ENCODE results near the gene BFSP1.

The BFSP1 gene

GRCh38 chr20:17499041-17499440 lies 32.1 kb downstream of the BFSP1 start:
- DNase-seq (ENCODE audit: low read depth in 4 of 4, low spot score in 1 of 4) = no peak

- no peak for DNase-seq (ENCODE audit: low read depth in 4 of 4, low spot score in 1 of 4)
Observed at GRCh38 chr20:17498641-17499040, 32.5 kb downstream of the BFSP1 start.

- no peak for DNase-seq (ENCODE audit: low read depth in 4 of 4, low spot score in 1 of 4)
Observed at GRCh38 chr20:17497821-17498580, 33.2 kb downstream of the BFSP1 start.

- no peak for DNase-seq (ENCODE audit: low read depth in 4 of 4, low spot score in 1 of 4)
Observed at GRCh38 chr20:17495826-17496225, 35.4 kb downstream of the BFSP1 start.

GRCh38 chr20:17494201-17494600 lies 37.0 kb downstream of the BFSP1 start:
- no peak for DNase-seq (ENCODE audit: low read depth in 4 of 4, low spot score in 1 of 4)

- no peak for DNase-seq (ENCODE audit: low read depth in 4 of 4, low spot score in 1 of 4)
Observed at GRCh38 chr20:17493173-17493572, 38.0 kb downstream of the BFSP1 start.

GRCh38 chr20:17491488-17491887 lies 39.7 kb downstream of the BFSP1 start:
- no peak for DNase-seq (ENCODE audit: low read depth in 4 of 4, low spot score in 1 of 4)

GRCh38 chr20:17491041-17491440 lies 40.1 kb downstream of the BFSP1 start:
- DNase-seq (ENCODE audit: low read depth in 4 of 4, low spot score in 1 of 4) = no peak

GRCh38 chr20:17490501-17490900 lies 40.7 kb downstream of the BFSP1 start:
- DNase-seq (ENCODE audit: low read depth in 4 of 4, low spot score in 1 of 4) = no peak

- no peak for DNase-seq (ENCODE audit: low read depth in 4 of 4, low spot score in 1 of 4)
Observed at GRCh38 chr20:17488916-17489600, 42.1 kb downstream of the BFSP1 start.

- no peak for DNase-seq (ENCODE audit: low read depth in 4 of 4, low spot score in 1 of 4)
Observed at GRCh38 chr20:17485017-17485416, 46.2 kb downstream of the BFSP1 start.

GRCh38 chr20:17482536-17482935 lies 48.6 kb downstream of the BFSP1 start:
- DNase-seq (ENCODE audit: low read depth in 4 of 4, low spot score in 1 of 4) = no peak

- DNase-seq (ENCODE audit: low read depth in 4 of 4, low spot score in 1 of 4) = no peak
Observed at GRCh38 chr20:17481661-17482060, 49.5 kb downstream of the BFSP1 start.

- no peak for DNase-seq (ENCODE audit: low read depth in 4 of 4, low spot score in 1 of 4)
Observed at GRCh38 chr20:17480696-17481095, 50.5 kb downstream of the BFSP1 start.

GRCh38 chr20:17479063-17479657 lies 52.0 kb downstream of the BFSP1 start:
- DNase-seq (ENCODE audit: low read depth in 4 of 4, low spot score in 1 of 4) = no peak

- DNase-seq (ENCODE audit: low read depth in 4 of 4, low spot score in 1 of 4) = no peak
Observed at GRCh38 chr20:17473659-17474058, 57.5 kb downstream of the BFSP1 start.

- DNase-seq (ENCODE audit: low read depth in 4 of 4, low spot score in 1 of 4) = no peak
Observed at GRCh38 chr20:17471606-17472187, 59.5 kb downstream of the BFSP1 start.

- DNase-seq (ENCODE audit: low read depth in 4 of 4, low spot score in 1 of 4) = no peak
Observed at GRCh38 chr20:17470973-17471372, 60.2 kb downstream of the BFSP1 start.

GRCh38 chr20:17470521-17470920 lies 60.7 kb downstream of the BFSP1 start:
- DNase-seq (ENCODE audit: low read depth in 4 of 4, low spot score in 1 of 4) = no peak

GRCh38 chr20:17469246-17470030 lies 61.7 kb downstream of the BFSP1 start:
- DNase-seq (ENCODE audit: low read depth in 4 of 4, low spot score in 1 of 4) = no peak
